KBM-7 (cell line): ENCODE results near the gene MANSC4.

Experiments used
- DNase-seq: peaks from one replicate; pipeline ENCODE4 v3.0.0-alpha.2; 2015
- in situ Hi-C: fragments of 300-500 bp; cut with MboI; formaldehyde crosslinking; loops from 2 replicates; pipeline ENCODE4 v1.14.3; 2020; ENCODE audit warnings: low sequenced_read_pairs, low pct_unique_long_range_greater_than_20kb, mixed read lengths

MANSC4 gene

DNA sequence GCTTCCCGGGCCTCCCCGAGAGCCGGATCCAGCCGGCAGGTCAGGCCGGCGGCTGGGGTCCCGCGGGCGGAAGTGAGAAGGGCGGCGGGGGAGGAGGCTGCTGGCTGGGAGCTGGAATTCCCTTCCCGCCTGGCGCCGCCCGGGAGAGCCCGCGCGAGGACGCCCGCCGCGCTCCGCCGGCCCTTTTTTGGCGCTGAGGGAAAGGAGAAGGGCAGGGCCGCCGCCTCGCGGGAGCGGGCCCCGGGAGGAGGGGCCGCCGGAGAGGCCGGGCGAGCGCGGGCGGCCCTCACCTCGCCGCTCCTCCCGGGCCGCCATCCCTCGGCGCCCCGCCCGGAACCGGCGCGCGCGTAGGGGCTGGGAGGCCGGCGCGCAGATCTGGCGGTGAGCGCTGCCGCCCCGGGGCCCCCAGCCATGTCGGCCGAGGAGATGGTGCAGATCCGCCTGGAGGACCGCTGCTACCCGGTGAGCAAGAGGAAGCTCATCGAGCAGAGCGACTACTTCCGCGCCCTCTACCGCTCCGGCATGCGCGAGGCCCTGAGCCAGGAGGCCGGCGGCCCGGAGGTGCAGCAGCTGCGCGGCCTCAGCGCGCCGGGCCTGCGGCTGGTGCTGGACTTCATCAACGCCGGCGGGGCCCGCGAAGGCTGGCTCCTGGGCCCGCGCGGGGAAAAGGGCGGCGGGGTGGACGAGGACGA is at the start of gene MANSC4, which contains the start of gene KLHL42:
TSS of gene MANSC4 (minus strand) at position 317 of the 692 bp plus-strand sequence. CDS start 8,960 bp downstream, outside the sequence.
TSS of gene KLHL42 (plus strand) at position 314 of the 692 bp plus-strand sequence. CDS start at position 412, 98 bp downstream.
- peak; percentile 66 for DNase-seq
- in situ Hi-C loops: no loop called here

DNA sequence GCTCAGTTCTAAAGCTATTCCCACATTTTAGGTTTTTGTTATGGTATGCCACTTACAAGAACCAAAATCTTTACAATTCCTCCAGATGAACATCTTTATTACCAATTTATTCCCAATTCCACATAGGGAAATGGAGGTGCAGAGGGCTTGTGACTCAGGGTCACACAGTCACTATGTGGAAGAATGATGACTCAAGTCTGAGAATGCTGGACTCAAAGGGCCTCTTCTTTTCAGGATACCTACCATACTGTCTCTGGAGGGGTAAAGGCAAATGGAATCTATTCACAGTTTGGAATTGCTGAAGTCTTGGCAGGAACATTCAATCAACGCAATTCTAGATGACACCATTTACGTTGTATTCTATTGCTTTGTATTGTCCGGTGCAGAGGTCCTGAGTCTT is 48.2 kb upstream of the MANSC4 start:
- in situ Hi-C loops: no loop called here
- no peak for DNase-seq

DNA sequence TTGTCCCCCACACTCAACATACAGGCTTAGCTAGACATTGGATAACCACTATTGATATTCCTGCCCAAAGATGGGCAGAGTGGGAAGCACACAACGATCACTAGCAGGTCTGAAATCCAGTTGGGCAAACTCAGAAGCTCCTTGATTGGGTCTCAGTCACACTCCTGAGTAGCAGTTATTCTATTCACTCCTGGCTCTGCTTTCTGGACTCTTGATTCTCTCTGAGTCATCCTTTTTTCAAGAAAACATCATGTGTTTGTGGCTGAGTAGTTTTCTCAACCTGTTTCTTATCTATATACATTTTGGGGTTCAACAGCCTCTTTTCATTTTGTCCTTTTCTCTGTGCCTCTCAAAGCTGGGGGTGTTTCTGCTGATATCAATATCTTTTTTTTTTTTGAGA is 46.0 kb upstream of the MANSC4 start:
- no peak for DNase-seq
- in situ Hi-C loops: no loop called here

GRCh38 chr12:27824126-27824842 is 44.2 kb upstream of the MANSC4 start:
- no peak for DNase-seq
- in situ Hi-C loops: no loop called here

DNA sequence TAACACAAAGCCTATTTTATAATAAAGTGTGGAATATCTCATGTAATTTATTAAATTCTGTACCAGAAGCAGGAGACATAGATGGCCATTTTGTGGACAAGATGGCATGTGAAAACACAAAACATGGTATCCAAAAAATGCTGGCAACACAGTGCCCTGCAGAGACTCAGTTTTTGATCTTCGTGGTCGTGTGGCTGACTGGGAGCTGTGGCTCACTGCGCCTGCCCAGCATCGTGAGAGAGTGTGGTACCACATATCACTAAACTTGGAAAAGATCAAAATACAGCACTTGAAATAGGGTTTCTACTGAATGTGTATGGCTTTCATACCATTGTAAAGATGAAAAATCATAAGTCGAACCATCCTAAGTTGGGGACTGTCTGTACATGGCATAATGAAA is 43.0 kb upstream of the MANSC4 start:
- DNase-seq: no peak
- in situ Hi-C loops: no loop called here

DNA sequence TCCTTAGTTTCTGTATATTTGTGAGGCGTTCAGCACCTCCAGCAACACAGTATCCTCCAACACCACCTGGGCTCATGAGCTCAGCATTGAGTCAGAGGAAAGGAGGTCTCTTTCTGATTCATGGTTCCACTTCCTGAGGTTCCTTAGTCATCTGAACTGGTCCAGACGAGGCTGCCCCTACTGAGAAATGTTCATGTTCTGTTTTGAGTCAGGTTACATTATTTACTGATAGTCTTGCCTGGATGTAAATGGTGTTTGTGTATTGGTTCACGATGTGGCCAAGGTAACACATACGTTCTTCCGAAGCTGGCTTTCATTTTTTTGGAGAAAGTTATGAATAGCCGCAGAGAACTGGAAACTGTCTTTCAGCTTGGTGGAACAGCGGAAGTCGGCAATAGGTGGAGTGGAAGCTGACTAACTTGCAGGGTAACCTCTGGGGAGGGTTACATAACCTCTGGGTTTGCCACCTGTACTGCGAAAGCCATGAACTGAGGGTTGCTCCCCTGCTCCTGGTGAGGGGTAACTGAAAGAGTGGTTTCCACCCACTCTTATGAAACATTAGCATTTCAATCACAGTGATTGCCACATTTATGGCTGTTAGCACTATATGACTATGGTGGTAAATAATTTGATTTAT is 42.2 kb upstream of the MANSC4 start:
- DNase-seq: no peak
- in situ Hi-C loops: no loop called here

- DNase-seq: peak; percentile 76
- in situ Hi-C loops: no loop called here
Observed at GRCh38 chr12:27821259-27821973, 41.4 kb upstream of the MANSC4 start.

DNA sequence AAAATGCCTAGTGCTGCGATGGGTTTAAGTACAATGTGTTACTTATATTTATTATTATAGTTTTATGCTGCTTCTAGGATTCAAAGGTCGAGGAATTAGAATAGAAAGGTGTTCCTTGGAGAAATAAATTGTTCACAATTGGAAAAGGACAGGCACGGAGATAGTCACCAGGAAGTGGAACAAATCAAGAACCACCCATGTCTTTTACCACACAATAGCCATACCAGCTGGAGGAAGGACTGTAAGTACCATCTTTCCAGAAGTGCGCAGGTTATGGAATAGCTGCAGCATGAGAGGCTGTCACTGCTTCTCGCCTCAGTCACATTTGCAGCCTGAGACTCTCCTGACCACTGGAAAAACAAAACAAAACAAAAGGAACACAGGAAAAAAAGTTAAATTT is 40.5 kb upstream of the MANSC4 start:
- in situ Hi-C loops: no loop called here
- DNase-seq: no peak

DNA sequence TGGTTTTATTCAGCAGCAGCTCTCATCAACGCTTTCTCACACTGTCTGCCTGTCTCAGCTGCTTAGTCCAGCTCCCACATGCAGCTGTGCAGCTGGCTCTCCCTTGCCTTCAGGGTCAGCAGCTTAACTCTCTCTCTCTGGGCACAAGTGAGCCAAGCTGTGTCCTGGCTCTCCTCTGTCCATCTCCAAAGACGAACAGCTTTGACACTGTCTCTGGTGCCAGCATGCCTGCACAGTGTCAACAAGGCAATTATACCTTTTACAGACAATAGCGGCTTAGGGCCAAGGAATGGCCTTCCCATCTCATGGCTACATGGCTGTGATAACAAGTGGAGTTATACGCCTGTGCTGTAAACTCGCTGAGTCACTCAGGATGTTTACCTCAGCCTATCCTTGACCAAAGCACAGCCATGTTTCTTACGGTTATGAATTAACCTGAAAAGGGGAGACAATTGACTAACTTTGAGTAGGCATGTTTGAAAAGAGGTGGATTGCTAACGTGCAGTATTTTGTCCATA is 38.4 kb upstream of the MANSC4 start:
- in situ Hi-C loops: no loop called here
- DNase-seq: no peak

DNA sequence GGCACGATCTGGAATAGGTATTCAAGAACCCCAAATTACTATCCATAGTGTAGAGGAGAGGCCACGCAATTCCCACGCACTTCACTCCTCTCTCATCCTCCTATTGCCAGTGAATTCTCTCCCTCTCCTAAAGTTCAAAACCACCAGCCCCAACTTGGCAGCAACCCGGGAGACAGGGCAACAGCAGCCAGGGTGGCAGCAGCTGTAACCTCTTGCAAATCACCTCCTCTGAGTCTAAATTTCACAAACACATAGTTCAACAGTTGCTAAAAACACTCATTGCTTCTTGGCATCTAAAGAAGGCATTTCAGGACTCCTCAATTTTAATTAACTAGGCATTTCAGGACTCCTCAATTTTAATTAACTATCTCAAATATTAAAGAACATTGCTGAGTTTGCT is 37.7 kb upstream of the MANSC4 start:
- in situ Hi-C loops: no loop called here

DNA sequence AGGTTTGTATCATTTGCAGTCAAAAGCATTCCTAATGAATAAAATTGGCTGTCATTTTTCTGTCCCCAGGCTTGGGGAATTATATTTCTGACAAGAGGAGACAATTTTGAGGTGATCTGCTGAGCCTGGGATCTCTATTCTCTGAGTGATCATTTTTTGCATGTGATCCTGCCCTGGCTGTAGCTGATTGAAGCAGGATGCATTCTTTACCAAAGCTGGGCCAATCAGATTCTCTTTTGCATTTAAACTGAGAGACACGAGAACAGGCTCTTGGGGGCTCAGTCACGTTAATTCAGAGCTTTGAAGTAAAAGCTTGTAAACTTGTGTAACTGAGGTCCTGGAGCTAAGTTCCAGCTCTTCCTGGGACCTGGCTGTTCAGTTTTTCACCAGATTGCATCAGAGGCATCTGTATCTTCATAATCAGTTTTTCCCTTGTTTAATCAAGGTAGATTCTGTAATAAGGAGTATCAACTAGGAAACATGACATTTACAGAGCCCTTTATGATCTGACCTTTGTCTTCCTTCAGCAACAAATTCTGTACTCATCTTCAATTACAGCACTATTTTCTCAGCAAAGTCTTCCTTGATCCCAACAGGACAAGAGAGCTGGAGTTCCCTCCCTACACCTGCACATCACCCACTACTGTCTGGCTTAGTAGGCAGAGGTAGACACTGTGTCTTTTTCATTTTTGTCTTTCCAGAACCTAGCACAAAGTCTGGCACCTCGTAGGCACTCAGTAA is 35.0 kb upstream of the MANSC4 start:
- in situ Hi-C loops: no loop called here
- no peak for DNase-seq

More for the DNA sequence above, 37.7 kb upstream of the MANSC4 start:
- no peak for DNase-seq

- in situ Hi-C loops: no loop called here
- DNase-seq: no peak
Observed at GRCh38 chr12:27814411-27814810, 34.4 kb upstream of the MANSC4 start.

GRCh38 chr12:27812502-27812901 is 32.5 kb upstream of the MANSC4 start:
- in situ Hi-C loops: no loop called here
- no peak for DNase-seq

- in situ Hi-C loops: no loop called here
- DNase-seq: no peak
Observed at GRCh38 chr12:27810756-27811155, 30.7 kb upstream of the MANSC4 start.

GRCh38 chr12:27808841-27809240 is 28.8 kb upstream of the MANSC4 start:
- no peak for DNase-seq
- in situ Hi-C loops: no loop called here

DNA sequence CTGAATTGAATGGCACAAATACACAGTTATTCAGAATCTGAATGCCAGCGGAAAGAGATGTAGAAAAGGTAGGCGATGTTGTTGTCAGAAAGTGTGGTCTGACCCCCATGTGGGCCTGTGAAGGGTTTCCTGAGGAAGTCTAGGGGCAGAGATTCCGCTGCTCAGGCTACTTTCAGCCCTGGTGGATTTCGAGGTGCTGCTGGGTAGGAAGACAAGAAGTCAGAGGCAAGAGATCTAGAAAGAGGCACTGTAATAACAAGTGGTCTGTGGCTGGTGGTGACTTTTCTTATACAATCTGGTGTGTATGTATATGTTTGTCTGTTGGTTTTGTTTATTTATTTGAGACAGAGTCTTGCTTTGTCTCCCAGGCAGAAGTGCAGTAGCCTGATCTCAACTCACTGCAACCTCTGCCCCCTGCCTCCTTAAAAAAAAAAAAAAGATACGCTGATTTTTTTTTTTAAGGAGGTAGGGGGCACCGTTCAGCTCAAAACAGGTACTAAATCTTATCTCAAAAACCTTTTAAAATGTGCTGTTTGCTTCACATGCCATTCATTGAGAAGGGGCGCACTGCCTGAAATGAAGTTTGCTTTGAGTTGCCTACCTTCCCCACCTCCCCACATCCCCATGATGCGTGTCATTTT is 27.1 kb upstream of the MANSC4 start:
- in situ Hi-C loops: no loop called here
- no peak for DNase-seq

DNA sequence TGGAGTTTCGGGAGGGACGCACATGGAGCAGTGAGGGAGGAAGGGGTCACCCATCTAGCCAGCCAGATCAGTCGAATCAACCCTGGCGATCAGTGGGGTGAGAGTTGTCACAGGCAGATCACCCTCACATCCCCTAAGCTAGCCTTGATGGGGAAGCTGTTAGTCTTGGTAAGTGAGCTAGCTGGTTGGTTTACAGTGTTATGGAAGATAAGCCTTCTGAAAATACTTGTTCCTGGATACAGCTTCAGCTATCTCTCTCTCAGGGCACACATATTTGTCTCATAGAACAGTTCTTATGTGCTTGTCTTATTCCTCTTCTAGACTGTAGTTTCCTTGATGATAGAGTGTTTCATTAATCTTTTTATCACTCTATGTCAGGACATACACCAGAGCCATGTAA is 26.2 kb upstream of the MANSC4 start:
- in situ Hi-C loops: no loop called here

DNA sequence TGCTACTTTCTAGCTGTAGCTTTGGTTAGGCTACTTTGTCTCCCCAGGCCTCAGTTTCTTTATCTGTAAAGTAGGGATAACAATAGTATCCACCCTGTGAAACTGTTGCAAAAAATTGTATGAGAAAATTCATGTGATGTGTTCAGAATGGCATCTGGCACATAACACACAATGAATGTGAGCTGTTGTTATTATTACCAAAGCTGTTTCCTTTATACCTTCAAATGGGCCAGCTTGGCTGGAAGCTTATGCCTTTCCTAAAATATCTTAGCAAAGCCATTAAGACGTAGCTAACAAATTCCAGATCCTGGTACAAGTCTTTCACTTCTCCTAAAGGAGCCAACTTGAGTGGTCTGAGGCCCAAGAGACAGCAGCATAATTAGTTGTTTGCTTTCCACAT is 25.2 kb upstream of the MANSC4 start:
- in situ Hi-C loops: no loop called here
- no peak for DNase-seq

More for the DNA sequence above, 26.2 kb upstream of the MANSC4 start:
- DNase-seq: no peak
